Mesodermal cell (in vitro differentiated cells): ENCODE results near the gene ANP32E.

ENCODE experiments used
- H3K27ac ChIP-seq: 2 replicates; pipeline ENCODE4 v1.7.0; 2013; ENCODE audit warnings: mild to moderate bottlenecking, low read depth, low read length, moderate library complexity; ENCODE audit not compliant: severe bottlenecking
- H3K36me3 ChIP-seq: 2 replicates; pipeline ENCODE4 v1.7.1; 2013; ENCODE audit warnings: mild to moderate bottlenecking, low read length, moderate library complexity; ENCODE audit not compliant: control insufficient read depth, insufficient read depth
- H3K4me1 ChIP-seq: one replicate; pipeline ENCODE4 v1.7.1; 2013; ENCODE audit warnings: mild to moderate bottlenecking, low read length; ENCODE audit not compliant: insufficient read depth, control insufficient read depth, poor library complexity, severe bottlenecking
- H3K4me3 ChIP-seq: 2 replicates; pipeline ENCODE4 v1.7.0; 2013; ENCODE audit warnings: low read length, control low read depth, mild to moderate bottlenecking; ENCODE audit not compliant: insufficient read depth, poor library complexity, severe bottlenecking; ENCODE audit errors: extremely low read depth
- H3K9me3 ChIP-seq: 2 replicates; pipeline ENCODE4 v1.7.1; 2013; ENCODE audit warnings: mild to moderate bottlenecking, low read length, moderate library complexity; ENCODE audit not compliant: control insufficient read depth
- WGBS, 2 experiments: methylation state at CpG; one replicate each; pipeline ENCODE4 v1.1.5; 2013; ENCODE audit warnings: missing lambda C conversion rate in 2 of 2; ENCODE audit not compliant: insufficient coverage in 2 of 2; 5-methylcytosine and 5-hydroxymethylcytosine counted together

ANP32E gene

DNA sequence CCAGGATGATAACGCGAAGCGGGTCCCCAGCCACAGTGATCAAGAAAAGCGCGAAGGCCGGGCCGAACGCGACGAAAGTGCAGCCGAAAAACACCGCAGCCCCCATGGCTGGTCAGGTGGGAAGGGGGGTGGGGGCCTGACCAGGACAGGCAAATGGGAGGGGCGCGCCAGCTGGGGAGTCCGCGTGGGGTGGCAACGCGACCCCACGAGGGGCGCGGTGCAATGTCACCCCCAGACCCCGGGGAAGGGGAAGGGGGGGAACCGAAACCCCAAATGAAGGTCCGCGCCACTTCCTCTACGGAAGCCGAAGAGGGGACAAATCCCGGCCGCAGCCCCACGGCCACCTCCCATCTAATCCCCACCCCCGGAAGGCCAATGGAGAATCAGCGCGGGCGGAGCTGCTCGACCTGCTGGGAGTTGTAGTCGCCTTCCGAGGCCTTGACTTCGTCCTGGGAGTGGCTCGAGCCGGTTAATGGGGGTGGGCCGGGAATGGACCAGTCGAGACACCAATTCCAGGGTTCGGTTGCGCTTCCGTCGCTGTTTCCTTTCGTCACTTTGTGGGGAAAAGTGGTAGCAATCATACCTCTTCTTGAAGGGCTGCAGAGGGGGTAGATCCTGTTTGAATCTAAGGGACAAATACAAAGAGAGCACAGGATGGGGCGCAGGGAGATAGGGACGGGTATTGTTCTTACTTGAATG lies 32.9 kb upstream of the ANP32E start, which contains the start of gene APH1A:
APH1A (minus strand) TSS at position 312 of the 699 bp plus-strand sequence; CDS start at position 106, 206 bp downstream.
- peaks cover 36% of the 10 kb centered on the region for H3K36me3 ChIP-seq
- no peaks in the 10 kb centered on the region for H3K9me3 ChIP-seq
- peaks cover 17% of the 10 kb centered on the region for H3K4me1 ChIP-seq
- peak within 1 kb of the TSS; percentile 99 for H3K4me3 ChIP-seq
- H3K27ac ChIP-seq = peak within 1 kb of the TSS; percentile 82
- 1 to 3% methylated on average over 20 to 46 of the region's 49 CpGs for WGBS, 2 experiments

DNA sequence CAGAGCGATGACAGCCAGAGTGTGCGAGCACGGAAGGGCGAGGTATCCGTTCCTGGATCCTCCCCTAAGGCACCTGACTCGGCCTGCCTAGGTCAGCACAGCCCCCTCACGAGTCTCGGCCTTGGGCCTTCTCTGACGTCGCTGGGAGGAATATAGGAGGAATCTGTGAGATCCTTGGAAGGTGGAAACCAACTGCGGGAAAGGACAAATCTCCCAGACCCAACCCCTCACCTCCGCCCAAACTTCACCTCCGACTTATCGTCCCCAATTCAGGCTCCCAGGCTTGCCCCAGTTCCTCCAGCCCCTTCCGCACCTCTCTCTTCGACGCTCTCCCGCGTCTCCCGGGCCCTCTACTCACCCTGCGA lies 32.4 kb upstream of the ANP32E start:
- Histone ChIP-seq H3K27ac (peak overlapping the region; percentile 82), H3K36me3 (peaks cover 36% of the 10 kb centered on the region), H3K9me3 (no peaks in the 10 kb centered on the region), H3K4me3 (peak overlapping the region; percentile 99), H3K4me1 (peaks cover 17% of the 10 kb centered on the region)
- 0 to 1% methylated on average over 8 to 16 of the region's 21 CpGs for WGBS, 2 experiments

DNA sequence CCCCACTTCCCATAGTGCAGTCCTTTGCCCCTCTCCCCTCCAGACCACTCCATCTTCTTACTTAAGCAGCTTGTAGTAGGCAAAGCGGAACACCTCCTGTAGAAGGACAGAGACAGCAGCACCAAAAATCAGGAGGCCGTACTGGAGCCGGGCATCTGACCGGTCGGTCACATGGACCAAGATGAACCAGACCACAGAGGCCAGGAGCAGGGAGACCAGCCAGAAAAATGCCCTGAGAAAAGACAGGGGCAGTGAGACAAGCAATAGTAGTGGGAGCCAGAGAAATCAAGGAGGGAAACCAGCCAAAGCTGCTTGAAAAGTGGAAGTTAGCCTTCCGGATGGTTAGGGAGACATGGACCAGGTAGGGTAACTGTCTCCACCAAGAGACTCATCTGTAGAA lies 32.0 kb upstream of the ANP32E start:
- 54 to 59% methylated on average over 6 of the region's 6 CpGs for whole genome bisulfite sequencing, 2 experiments
- peaks cover 17% of the 10 kb centered on the region for H3K4me1 ChIP-seq
- H3K4me3 ChIP-seq = peak overlapping the region; percentile 99
- H3K27ac ChIP-seq = no peak overlapping the region
- peaks cover 36% of the 10 kb centered on the region for H3K36me3 ChIP-seq
- H3K9me3 ChIP-seq = no peaks in the 10 kb centered on the region

DNA sequence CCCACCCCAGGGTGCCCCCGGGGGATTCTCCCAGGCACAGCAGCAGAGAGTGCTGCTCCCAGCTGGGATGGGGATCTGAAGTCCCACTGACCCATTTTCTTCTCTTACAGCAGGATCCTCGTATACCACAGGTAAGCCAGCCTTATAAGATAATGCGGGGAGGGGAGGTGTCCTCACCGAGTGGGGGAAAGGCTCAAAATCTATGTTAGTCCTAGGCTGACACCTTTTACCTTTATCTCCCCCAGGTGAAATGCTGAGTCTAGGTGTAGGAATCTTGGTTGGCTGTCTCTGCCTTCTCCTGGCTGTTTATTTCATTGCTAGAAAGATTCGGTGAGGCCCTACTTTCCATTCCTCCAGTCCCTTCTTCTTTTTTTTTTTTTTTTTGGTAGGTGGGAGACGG lies 27.6 kb upstream of the ANP32E start:
- H3K36me3 ChIP-seq = peaks cover 36% of the 10 kb centered on the region
- 86% methylated on average over 3 of the region's 6 CpGs; no CpG with 5 or more reads in 1 of the 2 experiments for WGBS, 2 experiments

DNA sequence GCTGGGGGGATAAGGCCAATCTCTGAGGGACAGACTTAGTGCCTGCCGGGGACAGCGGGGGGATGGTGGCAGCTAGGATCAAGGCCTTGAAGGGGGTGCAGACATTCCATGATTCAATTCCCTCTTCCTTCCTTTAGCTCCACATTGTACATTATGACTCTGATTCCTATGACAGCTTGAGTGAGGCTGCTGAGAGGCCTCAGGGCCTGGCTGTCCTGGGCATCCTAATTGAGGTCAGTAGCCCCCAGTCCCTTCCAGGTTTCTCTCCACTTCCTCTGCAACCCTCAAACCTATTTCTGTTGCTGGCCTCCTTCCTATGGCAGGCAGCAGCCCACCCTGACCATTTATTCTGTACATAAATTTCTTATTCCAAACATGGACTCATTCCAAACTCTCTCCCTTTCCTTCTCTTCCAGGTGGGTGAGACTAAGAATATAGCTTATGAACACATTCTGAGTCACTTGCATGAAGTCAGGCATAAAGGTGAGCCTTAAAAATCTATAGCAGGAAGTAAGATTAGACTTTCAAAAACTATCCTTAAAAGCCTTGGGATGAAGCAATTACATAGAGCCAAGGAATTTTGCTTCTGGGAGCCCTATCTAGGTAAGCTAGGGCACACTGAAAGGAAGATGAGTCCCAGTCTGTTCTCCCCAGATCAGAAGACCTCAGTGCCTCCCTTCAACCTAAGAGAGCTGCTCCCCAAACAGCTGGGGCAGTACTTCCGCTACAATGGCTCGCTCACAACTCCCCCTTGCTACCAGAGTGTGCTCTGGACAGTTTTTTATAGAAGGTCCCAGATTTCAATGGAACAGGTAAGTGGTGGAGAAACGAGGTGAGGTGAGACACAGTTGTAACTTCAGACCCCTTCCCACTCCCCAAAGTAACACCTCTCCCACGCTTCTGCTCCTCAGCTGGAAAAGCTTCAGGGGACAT lies 26.7 kb upstream of the ANP32E start:
- Histone ChIP-seq H3K4me1 (peaks cover 25% of the 10 kb centered on the region), H3K36me3 (peaks cover 36% of the 10 kb centered on the region), H3K9me3 (no peaks in the 10 kb centered on the region), H3K4me3 (no peak overlapping the region), H3K27ac (no peak overlapping the region)
- 100% methylated on average over 1 to 3 of the region's 6 CpGs for WGBS, 2 experiments

More for the DNA sequence above, 27.6 kb upstream of the ANP32E start:
- no peak overlapping the region for H3K4me3 ChIP-seq
- H3K27ac ChIP-seq = no peak overlapping the region
- no peaks in the 10 kb centered on the region for H3K9me3 ChIP-seq
- H3K4me1 ChIP-seq = peaks cover 19% of the 10 kb centered on the region

DNA sequence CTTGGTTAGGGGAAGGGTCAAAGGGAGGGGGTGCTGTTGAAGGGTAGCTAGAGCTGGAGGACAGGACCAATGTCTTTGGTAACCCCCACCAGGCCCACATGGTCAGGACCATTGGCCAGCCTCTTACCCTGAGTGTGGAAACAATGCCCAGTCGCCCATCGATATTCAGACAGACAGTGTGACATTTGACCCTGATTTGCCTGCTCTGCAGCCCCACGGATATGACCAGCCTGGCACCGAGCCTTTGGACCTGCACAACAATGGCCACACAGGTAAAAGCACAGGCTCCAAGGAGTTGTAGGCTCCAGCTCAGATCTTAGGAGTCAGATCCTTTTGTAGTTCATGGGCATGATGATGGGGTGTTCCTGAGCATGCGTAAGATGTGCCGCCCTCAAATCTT lies 25.5 kb upstream of the ANP32E start:
- Histone ChIP-seq H3K27ac (no peak overlapping the region), H3K4me3 (no peak overlapping the region), H3K4me1 (peaks cover 32% of the 10 kb centered on the region), H3K36me3 (peaks cover 23% of the 10 kb centered on the region), H3K9me3 (no peaks in the 10 kb centered on the region)
- 96 to 100% methylated on average over 3 to 4 of the region's 6 CpGs for WGBS, 2 experiments

DNA sequence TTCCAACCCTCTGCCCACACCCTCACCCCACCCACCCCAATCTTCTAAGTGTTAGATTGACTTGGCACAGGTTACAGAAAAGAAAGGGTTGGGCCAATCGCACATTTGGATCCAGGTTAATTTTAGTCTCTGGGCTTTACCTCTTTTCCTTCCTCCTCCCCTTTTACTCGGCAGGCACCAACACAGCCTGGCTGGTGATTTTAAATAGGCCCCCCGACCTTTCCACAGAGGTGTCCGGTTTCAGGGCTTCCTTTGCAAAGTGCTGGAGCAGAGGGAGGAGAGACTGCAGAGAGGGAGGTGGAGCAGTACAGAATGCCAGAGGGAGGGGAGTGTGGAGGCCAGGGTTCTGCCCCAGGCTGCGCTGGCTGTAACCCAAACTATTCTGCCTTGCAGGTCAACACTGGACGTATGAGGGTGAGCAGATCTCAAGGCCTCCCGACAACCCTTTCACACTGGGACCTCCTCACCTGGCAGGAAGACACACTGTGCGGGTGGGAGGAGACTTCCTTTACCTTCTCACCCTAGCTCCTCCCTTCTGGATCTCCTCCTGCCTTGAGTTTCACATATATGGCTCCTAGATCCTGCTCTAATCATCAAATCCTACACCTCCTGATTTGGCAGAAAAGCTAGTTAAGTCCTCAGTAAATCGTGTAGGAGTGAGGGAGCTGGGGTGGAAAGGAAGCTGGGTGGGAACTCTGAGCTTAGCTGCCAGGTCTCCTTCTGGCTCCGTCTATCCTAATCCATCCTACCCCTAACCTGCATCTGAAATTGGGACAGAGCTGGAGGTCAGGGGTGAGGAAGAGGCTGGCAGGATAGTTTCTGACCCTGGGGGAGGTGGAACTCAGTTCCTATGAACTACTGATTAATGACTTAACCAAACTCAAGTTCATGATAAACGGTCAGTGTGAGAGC lies 24.1 kb upstream of the ANP32E start:
- Histone ChIP-seq H3K27ac (peak overlapping the region; percentile 62), H3K4me3 (peak overlapping the region; percentile 48), H3K36me3 (peaks cover 10% of the 10 kb centered on the region), H3K4me1 (peaks cover 41% of the 10 kb centered on the region), H3K9me3 (no peaks in the 10 kb centered on the region)
- 0 to 5% methylated on average over 4 to 5 of the region's 11 CpGs for WGBS, 2 experiments

DNA sequence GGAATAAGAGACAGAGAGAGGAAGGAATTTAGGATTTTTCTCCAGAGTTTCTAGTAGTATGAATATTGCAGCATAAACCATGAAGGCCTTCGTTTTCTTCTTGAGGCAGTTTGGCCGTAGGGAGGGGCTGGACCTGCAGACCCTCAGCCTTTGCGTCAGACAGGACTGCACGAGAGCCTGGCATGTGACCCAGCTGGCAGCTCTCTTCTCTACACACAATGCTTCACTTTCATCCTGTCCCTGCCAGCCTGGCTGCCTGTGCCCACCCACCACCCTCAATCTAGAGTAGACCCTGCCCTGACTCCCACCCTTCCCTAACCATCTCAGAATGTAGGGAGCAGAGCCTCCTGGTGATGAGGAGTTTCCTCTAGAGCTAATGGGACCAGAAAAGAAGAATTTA lies 23.3 kb upstream of the ANP32E start:
- Histone ChIP-seq H3K4me3 (peak overlapping the region; percentile 48), H3K9me3 (no peaks in the 10 kb centered on the region), H3K36me3 (peaks cover 2% of the 10 kb centered on the region), H3K4me1 (peaks cover 41% of the 10 kb centered on the region), H3K27ac (peak overlapping the region; percentile 62)
- 15 to 32% methylated on average over 4 of the region's 4 CpGs for WGBS, 2 experiments

DNA sequence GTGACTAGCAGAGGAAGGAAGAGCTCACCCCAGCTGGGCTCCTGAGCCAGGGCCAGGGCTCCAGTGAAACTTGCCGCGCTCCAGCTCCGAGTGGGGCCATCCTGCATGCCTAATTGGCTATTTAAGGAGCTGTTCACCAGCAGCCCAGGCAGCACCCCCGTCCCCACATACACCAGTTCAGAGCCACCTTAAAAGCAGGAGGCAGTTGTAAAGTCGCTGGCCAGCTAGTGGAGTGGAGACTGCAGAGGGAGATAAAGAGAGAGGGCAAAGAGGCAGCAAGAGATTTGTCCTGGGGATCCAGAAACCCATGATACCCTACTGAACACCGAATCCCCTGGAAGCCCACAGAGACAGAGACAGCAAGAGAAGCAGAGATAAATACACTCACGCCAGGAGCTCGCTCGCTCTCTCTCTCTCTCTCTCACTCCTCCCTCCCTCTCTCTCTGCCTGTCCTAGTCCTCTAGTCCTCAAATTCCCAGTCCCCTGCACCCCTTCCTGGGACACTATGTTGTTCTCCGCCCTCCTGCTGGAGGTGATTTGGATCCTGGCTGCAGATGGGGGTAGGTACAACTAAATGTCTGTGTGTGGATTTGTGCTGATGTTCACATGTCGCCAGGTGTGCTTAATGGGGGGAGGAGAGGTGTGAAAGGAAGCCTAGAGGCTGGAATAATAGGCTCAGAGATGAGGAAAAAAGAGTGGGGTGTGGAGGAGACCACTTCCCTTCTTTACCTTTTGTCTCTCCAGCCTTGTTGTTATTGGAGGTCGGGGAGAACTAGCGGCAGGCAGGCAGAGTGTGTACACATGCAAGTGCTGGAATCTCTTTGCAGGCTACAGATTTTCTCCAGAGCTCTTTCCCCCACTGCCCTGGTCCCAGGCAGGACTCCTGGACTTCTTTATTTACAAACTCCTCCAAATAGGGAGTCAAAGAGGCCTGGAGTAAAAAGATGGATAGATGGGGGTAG lies 22.0 kb upstream of the ANP32E start, which contains the start of gene CA14:
CA14 (plus strand) TSS at position 151 of the 962 bp plus-strand sequence; CDS start at position 506, 355 bp downstream.
- peak within 1 kb of the TSS; percentile 48 for H3K4me3 ChIP-seq
- H3K9me3 ChIP-seq = no peaks in the 10 kb centered on the region
- H3K4me1 ChIP-seq = peaks cover 41% of the 10 kb centered on the region
- H3K27ac ChIP-seq = peak within 1 kb of the TSS; percentile 96
- 0 to 4% methylated on average over 5 to 7 of the region's 13 CpGs for WGBS, 2 experiments
- no peaks in the 10 kb centered on the region for H3K36me3 ChIP-seq
